ENCODE measurements around the gene ATP8B4. TPM values are rescaled to one million over a fixed set of nuclear protein-coding genes. Genes with fewer than 3 reads are reported as not detected.
A peak's percentile ranks its signal among the peaks of the same experiment; 100 is the strongest.

ATP8B4 gene
- total RNA-seq, 1 donor from 2014 or later: 1.1 TPM

GRCh38 chr15:49877873-49878521 lies 241.0 kb downstream of the ATP8B4 start:
- Histone ChIP-seq H3K4me3 (ENCODE audit: low read depth, low read length) (no peak overlapping the region), H3K36me3 (ENCODE audit: control insufficient read depth, insufficient read depth, low read length) (no peaks in the 10 kb centered on the region), H3K27me3 (ENCODE audit: control insufficient read depth, insufficient read depth, low read length) (no peaks in the 10 kb centered on the region)
- TF ChIP-seq CTCF (IDR thresholded peaks at IDR 0.05; ENCODE audit: insufficient read depth, low read length, severe bottlenecking): no peak
- no peak for DNase-seq (ENCODE audit: low read depth)
- no peak for FAIRE-seq

- H3K4me3 ChIP-seq (ENCODE audit: low read depth, low read length): no peak overlapping the region
- FAIRE-seq (peak; percentile 36), DNase-seq (ENCODE audit: low read depth) (no peak)
- H3K27me3 ChIP-seq (ENCODE audit: control insufficient read depth, insufficient read depth, low read length): no peaks in the 10 kb centered on the region
- no peak for TF ChIP-seq CTCF (IDR thresholded peaks at IDR 0.05; ENCODE audit: insufficient read depth, low read length, severe bottlenecking)
- H3K36me3 ChIP-seq (ENCODE audit: control insufficient read depth, insufficient read depth, low read length): no peaks in the 10 kb centered on the region
Measured at GRCh38 chr15:49877117-49877872, 241.7 kb downstream of the ATP8B4 start.

DNA sequence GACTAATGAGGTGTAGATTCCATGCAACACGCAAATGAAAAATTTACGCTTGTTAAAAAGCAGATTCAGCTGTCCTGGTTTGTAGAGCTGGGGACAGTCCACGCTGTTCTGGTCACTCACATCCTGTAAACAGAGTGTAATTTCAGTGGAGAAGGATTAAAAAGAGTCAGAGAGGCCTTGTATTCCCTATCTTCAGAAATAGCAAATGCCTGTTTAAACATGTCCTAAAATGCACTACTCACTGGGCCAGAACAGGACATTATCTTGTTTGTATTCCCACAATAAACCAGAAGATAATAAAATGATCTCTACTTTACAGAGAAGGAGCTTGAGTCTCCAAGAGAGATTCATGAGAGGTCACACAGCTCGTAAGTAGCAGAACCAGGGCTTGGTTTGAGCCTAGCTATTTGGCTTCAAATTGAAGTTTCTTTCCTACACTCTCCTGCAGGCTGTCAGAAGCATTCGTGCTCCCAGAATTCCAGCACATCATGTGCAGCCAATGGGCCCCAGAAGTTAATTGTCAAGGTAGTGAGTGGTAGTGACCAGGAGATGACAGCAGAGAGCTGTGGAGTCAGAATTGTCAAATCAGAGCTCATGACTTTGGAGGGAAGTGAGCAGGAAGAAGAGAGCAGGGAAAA lies 242.5 kb downstream of the ATP8B4 start:
- DNase-seq (ENCODE audit: low read depth) (peak; percentile 33), FAIRE-seq (no peak)
- Histone ChIP-seq H3K4me3 (ENCODE audit: low read depth, low read length) (no peak overlapping the region), H3K36me3 (ENCODE audit: control insufficient read depth, insufficient read depth, low read length) (no peaks in the 10 kb centered on the region), H3K27me3 (ENCODE audit: control insufficient read depth, insufficient read depth, low read length) (no peaks in the 10 kb centered on the region)
- TF ChIP-seq CTCF (IDR thresholded peaks at IDR 0.05; ENCODE audit: insufficient read depth, low read length, severe bottlenecking): peak; percentile 40

GRCh38 chr15:49875392-49875791 lies 243.6 kb downstream of the ATP8B4 start:
- DNase-seq (ENCODE audit: low read depth) (no peak), FAIRE-seq (no peak)
- Histone ChIP-seq H3K36me3 (ENCODE audit: control insufficient read depth, insufficient read depth, low read length) (no peaks in the 10 kb centered on the region), H3K27me3 (ENCODE audit: control insufficient read depth, insufficient read depth, low read length) (no peaks in the 10 kb centered on the region), H3K4me3 (ENCODE audit: low read depth, low read length) (no peak overlapping the region)
- peak; percentile 28 for TF ChIP-seq CTCF (IDR thresholded peaks at IDR 0.05; ENCODE audit: insufficient read depth, low read length, severe bottlenecking)

DNA sequence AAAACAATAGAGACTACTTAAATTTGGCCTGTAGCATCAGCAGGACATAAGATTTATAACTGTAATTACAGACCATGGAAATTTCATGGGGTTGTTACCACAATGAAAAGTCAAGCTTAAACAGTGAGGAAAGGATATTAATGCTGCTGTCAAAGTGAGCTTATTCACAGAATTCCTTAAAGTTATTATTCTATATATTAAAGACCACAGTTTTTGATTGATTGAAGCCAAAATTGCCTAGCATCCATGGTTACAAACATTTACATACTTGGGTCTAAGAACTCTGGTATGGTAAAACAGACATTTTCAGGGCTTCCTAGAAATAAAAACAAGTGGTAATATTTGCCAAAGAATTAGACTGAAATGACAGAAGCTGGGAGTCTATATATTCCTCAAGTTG lies 248.6 kb downstream of the ATP8B4 start:
- Histone ChIP-seq H3K36me3 (ENCODE audit: control insufficient read depth, insufficient read depth, low read length) (no peaks in the 10 kb centered on the region), H3K4me3 (ENCODE audit: low read depth, low read length) (no peak overlapping the region), H3K27me3 (ENCODE audit: control insufficient read depth, insufficient read depth, low read length) (no peaks in the 10 kb centered on the region)
- FAIRE-seq (no peak), DNase-seq (ENCODE audit: low read depth) (no peak)
- TF ChIP-seq CTCF (IDR thresholded peaks at IDR 0.05; ENCODE audit: insufficient read depth, low read length, severe bottlenecking): no peak
